GM18505 (cell line): Measurements from ENCODE around the gene PGRMC1.
"Not testable (repeated sequence)": the region's sequence is repeated elsewhere in the genome, so short reads cannot be mapped to it uniquely, and the experiment has no call there.

Source experiments
- ATAC-seq: cut with Tn5 transposase; IDR thresholded peaks from one replicate; pipeline ENCODE4 v1.9.1; 2021; ENCODE audit not compliant: unreplicated experiment
- POLR2A ChIP-seq: IDR thresholded peaks from 4 replicates; pipeline ENCODE4 v1.6.1; 2011; ENCODE audit warnings: borderline replicate concordance; ENCODE audit not compliant: insufficient read depth, insufficient read length; ENCODE audit errors: extremely low read depth

The PGRMC1 gene

DNA sequence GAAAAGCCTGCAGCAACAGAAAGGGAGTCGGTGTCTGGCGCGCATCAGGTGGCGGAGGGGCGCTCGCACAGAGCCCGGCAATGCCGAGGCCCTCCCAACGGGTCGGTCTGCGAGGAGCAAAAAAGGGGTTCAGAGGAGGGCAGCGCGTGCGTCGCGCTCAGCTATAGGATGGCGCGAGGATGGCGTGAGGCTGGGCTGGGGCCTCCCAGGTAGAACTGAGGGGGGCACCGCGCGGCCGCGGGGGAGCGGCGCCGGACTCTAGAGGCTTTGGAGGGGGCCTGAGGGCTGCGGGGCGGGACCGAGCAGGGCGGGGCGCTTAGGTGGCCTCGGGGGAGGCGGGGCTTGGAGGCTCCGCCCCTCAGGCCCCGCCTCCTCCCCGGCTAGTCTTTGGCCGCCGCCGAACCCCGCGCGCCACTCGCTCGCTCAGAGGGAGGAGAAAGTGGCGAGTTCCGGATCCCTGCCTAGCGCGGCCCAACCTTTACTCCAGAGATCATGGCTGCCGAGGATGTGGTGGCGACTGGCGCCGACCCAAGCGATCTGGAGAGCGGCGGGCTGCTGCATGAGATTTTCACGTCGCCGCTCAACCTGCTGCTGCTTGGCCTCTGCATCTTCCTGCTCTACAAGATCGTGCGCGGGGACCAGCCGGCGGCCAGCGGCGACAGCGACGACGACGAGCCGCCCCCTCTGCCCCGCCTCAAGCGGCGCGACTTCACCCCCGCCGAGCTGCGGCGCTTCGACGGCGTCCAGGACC is at the start of gene PGRMC1:
TSS of gene PGRMC1 (plus strand) at position 414 of the 751 bp plus-strand sequence. CDS start at position 493, 79 bp downstream.
- TF ChIP-seq POLR2A = peak; percentile 89
- peak; percentile 91 for ATAC-seq

DNA sequence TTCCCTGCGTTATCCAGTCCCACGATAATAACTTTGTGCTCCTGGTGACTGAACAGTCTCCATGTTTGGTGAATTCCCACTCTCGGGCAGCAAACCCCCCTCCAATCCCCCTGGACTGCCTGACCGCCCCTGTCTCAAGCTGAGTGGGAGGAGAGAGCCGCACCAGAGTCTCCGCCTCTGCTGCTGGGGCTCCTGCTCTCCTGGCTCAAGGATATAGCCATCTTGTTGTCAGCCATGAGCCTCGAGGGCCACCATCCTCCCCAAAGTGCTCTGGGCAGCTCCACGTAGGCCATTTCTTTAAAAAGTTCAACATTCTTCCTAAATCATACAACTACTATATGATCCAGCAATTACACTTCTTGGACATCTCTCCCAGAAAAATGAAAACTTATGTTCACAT is 49.3 kb upstream of the PGRMC1 start:
- no peak for ATAC-seq
- no peak for TF ChIP-seq POLR2A

DNA sequence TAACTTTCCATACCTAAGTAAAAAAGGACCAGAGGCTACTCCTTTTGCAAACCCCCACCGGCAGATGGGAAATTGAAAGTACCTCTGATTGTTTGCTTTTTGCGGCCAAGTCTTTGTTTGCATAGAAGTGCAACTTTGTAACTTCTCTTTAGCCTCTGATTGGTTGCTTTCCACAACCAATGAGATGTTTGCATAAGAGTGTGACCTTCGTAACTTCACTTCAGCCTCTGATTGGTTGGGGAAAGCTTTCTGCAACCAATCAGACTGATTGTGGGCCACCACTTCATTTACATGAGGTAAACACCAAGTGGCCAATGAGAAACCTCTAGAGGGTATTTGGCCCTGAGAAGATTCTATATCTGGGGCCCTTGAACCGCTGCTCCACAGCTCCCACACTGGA is 48.8 kb upstream of the PGRMC1 start:
- TF ChIP-seq POLR2A = no peak
- no peak for ATAC-seq

DNA sequence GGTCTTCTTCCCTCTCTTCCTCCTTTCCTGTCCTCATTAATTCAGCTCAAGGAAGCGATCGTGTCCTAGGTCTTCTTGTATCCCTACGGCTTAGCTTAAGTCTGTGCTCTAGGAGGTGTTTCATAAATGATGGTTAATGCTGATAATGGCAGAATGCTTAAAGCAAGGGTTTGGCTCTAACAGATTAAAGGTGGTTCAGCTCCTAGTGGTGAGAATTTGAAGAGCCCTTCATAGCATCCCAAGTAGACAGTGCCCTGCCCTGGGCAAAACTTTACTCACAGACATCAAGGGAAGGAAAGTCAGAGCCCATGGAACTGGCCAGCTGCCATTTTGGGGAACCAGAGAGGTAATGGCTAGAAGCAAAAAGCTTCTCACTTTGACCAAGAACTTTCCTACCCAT is 47.0 kb upstream of the PGRMC1 start:
- ATAC-seq = no peak
- TF ChIP-seq POLR2A = no peak

DNA sequence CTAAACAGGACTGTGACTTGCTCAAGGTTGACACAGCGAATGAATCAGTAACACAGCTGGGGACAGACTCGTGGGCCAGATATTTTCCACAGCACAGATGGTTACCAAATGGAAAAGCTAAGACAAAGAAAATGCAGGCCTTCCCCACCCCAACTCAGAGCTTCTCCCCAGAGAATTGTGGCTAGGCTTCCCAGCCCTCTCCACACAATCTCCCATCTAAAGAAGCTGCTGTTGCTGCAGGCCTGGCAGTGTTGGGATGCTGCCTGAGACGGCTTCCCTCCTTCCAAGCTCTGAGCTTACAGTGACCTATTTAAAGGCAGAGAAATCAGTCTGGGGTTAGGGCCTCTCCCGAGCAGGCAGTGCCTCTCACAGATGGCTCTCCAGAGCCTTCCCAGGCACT is 46.5 kb upstream of the PGRMC1 start:
- TF ChIP-seq POLR2A = no peak
- ATAC-seq = no peak

DNA sequence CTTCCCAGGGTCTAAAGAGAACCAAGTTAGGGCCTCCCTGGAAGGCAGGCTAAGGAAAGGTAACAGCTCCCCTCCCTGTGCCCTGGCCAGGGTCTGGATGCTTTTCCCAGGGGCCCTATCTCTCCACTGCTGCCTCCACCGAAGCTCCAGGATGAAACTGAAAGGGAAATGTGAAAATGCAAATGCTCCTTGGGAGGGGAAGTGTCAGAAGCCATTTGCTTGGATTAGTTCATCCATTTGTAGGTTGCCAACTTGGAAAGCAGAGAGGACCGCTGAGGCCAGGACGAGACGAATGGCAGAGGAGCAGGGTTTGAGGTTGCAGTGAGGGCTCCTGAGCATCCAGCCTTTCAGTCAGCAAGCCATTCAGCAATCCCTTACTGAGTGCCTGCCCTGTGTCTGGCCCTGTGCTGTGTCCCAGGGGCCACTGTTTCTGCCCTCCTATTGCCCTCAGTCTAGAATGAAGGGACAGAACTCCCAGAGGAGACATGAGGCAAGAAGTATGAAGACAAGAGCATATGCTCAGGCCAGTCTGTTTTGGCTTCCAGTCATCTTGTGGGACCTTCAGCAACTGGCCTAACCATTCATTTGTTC is 45.9 kb upstream of the PGRMC1 start:
- ATAC-seq = no peak
- TF ChIP-seq POLR2A = no peak

DNA sequence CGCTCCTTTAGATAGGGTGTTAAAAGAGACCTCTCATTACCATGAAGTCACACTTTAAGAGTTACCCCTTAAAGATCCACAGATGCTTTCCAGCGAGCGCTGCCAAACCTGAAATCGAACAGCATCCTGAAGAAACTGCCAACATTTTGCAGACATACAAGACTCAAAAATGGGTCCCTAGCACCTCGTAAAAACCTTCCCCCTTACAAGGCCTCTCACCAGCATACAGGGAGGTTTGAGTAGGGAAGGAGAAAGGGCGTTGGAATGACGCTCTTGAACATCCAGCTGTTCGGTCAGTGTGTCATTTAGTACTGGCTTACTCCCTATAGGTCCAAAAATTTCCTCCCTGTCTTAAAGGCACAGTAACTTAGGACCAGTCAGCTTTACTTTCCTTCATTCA is 45.3 kb upstream of the PGRMC1 start:
- no peak for ATAC-seq
- no peak for TF ChIP-seq POLR2A

DNA sequence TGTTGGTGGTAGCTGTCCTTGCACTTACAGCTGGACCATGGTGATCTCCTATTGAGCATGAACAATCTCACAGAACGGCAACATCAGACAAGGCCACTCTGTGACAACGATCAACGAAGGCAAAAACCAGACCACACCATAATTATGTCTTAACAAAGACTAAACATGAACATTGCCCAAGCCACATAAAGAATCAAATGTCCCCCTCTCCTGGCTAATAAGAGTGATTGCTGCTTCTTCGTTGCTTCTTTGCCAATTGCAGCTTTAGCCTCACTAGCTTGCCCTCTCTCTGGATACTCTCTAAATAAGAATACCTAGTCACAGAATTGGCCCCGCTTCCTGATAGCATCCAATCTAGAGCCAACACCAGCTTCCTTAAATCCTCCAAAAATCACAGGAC is 41.5 kb upstream of the PGRMC1 start:
- TF ChIP-seq POLR2A = no peak
- ATAC-seq = no peak

DNA sequence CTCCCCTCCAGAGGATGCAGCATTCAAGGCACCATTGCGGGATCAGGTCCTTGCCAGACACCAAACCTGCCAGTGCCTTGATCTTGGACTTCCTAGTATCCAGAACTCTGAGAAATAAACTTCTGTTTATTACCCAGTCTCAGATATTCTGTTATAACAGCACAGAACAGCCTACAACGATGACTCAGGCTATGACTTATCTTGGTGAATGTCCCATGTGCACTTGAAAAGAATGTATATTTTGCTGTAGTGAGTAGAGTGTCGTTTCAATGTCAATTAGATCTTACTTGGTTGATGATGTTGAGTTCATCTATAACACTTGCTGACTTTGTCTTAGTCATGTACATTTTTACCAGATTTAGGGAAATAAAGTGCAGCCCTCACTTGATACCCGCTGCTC is 34.5 kb upstream of the PGRMC1 start:
- no peak for ATAC-seq

DNA sequence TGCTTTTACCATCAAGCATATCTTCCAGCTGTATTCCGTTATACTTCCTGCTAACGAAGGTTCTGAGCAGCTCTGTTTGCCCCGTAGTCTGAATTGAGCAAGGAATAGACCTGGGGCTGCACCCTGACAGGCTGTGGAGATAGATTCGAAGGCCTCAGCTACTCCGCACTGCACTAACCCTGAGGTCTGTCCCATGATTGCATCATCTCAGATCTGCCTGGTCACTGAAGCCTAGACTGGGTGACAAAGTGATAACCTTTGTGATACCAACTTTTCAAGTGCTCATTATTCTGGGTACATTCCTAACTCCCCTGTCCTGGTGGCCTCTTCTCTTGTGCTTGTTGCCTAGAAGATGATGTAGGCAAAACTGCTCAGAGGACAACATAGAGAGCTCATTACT is 29.9 kb upstream of the PGRMC1 start:
- ATAC-seq = no peak
- TF ChIP-seq POLR2A = no peak

More for the DNA sequence above, 34.5 kb upstream of the PGRMC1 start:
- no peak for TF ChIP-seq POLR2A

DNA sequence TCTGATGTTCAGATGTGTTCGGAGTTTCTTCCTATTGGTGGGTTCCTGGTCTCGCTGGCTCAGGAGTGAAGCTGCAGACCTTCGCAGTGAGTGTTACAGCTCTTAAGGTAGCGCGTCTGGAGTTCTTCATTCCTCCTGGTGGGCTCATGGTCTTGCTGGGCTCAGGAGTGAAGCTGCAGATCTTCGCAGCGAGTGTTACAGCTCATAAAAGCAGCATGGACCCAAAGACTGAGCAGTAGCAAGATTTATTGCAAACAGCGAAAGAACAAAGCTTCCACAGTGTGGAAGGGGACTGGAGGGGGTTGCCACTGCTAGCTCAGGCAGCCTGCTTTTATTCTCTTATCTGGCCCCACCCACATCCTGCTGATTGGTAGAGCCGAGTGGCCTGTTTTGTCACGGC is 28.6 kb upstream of the PGRMC1 start:
- ATAC-seq = not testable (repeated sequence)

DNA sequence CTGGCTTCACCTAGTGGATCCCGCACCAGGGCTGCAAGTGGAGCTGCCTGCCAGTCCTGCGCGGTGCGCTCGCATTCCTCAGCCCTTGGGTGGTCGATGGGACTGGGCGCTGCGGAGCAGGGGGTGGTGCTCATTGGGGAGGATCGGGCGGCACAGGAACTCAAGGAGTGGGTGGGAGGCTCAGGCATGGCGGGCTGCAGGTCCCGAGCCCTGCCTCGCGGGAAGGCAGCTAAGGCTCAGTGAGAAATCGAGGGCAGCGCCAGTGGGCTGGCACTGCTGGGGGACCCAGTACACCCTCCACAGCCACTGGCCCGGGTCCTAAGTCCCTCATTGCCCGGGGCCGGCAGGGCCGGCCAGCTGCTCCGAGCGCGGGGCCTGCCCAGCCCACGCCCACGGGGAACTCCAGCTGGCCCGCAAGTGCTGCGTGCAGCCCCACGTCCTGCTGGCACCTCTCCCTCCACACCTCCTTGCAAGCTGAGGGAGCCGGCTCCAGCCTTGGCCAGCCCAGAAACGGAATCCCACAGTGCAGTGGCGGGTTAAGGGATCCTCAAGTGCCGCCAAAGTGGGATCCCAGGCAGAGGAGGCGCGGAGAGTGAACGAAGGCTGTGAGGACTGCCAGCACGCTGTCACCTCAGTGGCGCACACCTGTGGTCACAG is 27.6 kb upstream of the PGRMC1 start:
- no peak for TF ChIP-seq POLR2A
- no peak for ATAC-seq

DNA sequence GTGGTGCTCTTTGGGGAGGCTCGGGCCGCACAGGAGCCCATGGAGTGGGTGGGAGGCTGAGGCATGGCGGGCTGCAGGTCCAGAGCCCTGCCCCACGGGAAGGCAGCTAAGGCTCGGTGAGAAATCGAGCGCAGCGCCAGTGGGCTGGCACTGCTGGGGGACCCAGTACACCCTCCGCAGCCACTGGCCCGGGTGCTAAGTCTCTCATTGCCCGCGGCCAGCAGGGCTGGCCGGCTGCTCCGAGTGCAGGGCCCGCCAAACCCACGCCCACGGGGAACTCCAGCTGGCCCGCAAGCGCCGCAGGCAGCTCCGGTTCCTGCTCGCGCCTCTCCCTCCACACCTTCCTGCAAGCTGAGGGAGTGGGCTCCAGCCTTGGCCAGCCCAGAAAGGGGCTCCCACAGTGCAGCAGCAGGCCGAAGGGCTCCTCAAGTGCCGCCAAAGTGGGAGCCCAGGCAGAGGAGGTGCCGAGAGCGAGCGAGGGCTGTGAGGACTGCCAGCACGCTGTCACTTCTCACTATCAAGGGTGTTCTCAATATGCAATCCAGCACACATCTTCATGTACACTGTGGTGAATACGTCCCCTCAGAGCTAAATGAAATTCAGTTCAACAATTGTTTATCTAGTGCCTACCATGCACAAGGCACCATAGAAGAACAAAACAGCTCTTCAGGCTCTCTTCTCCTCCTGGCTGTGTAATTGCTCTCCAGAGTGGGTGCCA is 25.0 kb upstream of the PGRMC1 start:
- not testable (repeated sequence) for ATAC-seq

DNA sequence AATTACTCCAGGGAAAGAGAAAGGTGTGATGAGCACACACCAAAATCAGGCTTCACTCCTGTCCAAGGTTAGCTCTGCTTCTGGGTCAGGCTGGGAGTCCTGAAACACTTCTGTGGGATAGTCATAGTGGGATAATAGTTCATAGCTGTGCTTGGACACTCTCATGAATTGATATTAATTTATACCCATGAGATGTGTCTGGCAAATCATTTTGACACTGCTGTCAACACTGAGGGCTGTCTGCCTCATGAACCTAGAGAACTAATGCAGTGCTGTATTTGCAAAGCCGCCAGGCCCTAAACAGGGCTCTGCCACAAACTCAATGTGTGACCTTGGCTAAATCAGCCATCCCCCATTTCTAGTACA is 24.5 kb upstream of the PGRMC1 start:
- no peak for TF ChIP-seq POLR2A
- ATAC-seq = no peak
